ENCODE results near the gene HSPA12B. TPM values are rescaled to one million over a fixed set of nuclear protein-coding genes. Genes with fewer than 3 reads are reported as not detected.

HSPA12B gene
- total and polyA plus RNA-seq, 2 of the 13 experiments (the other 11 are each of a cell fraction or from before 2014, with no cell fraction given) = 0.01 TPM; not detected in 1

DNA sequence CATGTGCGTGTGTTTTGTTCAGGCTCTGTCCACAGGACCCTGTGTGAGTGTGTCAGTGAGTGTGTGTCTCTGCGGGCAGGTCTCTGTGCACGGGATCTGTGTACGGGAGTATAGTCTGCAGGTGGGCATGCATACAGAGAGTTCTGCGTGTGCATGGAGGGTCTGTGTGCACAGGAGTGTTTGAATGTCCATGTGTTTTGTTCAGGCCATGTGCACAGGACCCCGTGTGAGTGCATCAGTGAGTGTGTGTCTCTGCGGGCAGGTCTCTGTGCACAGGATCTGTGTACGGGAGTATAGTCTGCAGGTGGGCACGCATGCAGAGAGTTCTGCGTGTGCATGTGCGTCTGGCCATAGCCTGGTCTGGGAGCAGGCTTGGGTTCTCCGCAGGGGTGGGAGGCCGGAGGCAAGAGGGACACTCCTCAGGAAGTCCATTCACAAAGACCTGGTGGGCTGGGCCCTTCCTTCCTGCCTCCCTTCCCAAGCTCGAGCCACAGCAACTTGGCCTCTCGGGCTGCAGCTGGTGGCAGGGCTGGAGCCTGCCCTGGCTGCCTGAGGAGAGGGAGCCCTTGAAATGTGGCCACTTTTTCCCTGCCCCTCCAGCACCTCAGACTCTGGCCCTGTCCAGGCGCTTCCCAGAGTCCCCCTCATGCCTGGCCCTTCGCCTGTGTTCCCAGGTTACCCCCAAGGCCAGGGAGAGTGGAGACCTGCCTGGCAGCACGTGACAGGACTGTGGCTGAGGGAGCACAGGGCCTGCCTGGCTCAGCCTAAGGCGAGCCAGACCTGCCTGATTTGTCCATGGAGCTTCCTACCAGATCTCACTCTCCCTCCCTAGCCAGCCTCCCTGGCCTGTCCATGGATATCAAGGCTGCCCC, 6.8 kb downstream of the HSPA12B start (continued):
- TF ChIP-seq ZNF746 (CRISPR knock-in tag; IDR thresholded peaks at IDR 0.05) (no peak), ZNF30 (CRISPR knock-in tag; IDR thresholded peaks at IDR 0.05) (peak; percentile 37), GPBP1L1 (CRISPR knock-in tag; IDR thresholded peaks at IDR 0.05) (no peak), ZNF431 (CRISPR knock-in tag; IDR thresholded peaks at IDR 0.05; ENCODE audit: borderline replicate concordance, low read depth) (0 out of 2 replicates have a peak, but pooled peaks have one; percentile 36), ZNF646 (CRISPR knock-in tag; IDR thresholded peaks at IDR 0.05) (peak; percentile 5; the same call in 1 of the 2 replicates), ZNF331 (CRISPR knock-in tag; IDR thresholded peaks at IDR 0.05) (0 out of 2 replicates have a peak, but pooled peaks have one; percentile 60), CHCHD3 (CRISPR knock-in tag; IDR thresholded peaks at IDR 0.05) (no peak), ISX (CRISPR knock-in tag; conservative IDR thresholded peaks at IDR 0.05) (no peak), ZKSCAN5 (CRISPR knock-in tag; IDR thresholded peaks at IDR 0.05) (no peak), ZFYVE20 (CRISPR knock-in tag; IDR thresholded peaks at IDR 0.05; ENCODE audit: borderline replicate concordance, low read depth) (peak; percentile 82; the same call in 1 of the 2 replicates), EEA1 (CRISPR knock-in tag; IDR thresholded peaks at IDR 0.05; ENCODE audit: borderline replicate concordance) (no peak; the same call in 1 of the 2 replicates), ZBTB42 (CRISPR knock-in tag; IDR thresholded peaks at IDR 0.05) (peak; percentile 64; the same call in 1 of the 2 replicates)
- TF ChIP-seq, protein P1, sequence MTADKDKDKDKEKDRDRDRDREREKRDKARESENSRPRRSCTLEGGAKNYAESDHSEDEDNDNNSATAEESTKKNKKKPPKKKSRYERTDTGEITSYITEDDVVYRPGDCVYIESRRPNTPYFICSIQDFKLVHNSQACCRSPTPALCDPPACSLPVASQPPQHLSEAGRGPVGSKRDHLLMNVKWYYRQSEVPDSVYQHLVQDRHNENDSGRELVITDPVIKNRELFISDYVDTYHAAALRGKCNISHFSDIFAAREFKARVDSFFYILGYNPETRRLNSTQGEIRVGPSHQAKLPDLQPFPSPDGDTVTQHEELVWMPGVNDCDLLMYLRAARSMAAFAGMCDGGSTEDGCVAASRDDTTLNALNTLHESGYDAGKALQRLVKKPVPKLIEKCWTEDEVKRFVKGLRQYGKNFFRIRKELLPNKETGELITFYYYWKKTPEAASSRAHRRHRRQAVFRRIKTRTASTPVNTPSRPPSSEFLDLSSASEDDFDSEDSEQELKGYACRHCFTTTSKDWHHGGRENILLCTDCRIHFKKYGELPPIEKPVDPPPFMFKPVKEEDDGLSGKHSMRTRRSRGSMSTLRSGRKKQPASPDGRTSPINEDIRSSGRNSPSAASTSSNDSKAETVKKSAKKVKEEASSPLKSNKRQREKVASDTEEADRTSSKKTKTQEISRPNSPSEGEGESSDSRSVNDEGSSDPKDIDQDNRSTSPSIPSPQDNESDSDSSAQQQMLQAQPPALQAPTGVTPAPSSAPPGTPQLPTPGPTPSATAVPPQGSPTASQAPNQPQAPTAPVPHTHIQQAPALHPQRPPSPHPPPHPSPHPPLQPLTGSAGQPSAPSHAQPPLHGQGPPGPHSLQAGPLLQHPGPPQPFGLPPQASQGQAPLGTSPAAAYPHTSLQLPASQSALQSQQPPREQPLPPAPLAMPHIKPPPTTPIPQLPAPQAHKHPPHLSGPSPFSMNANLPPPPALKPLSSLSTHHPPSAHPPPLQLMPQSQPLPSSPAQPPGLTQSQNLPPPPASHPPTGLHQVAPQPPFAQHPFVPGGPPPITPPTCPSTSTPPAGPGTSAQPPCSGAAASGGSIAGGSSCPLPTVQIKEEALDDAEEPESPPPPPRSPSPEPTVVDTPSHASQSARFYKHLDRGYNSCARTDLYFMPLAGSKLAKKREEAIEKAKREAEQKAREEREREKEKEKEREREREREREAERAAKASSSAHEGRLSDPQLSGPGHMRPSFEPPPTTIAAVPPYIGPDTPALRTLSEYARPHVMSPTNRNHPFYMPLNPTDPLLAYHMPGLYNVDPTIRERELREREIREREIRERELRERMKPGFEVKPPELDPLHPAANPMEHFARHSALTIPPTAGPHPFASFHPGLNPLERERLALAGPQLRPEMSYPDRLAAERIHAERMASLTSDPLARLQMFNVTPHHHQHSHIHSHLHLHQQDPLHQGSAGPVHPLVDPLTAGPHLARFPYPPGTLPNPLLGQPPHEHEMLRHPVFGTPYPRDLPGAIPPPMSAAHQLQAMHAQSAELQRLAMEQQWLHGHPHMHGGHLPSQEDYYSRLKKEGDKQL (CRISPR knock-in tag; IDR thresholded peaks at IDR 0.05; ENCODE audit: low read depth) = no peak

Measured in HepG2 (cell line).